Left ventricle myocardium inferior (tissue), 1 donor: ENCODE data around the gene PRKG1. TPM values are rescaled to one million over a fixed set of nuclear protein-coding genes. Genes with fewer than 3 reads are reported as not detected.
A peak's percentile ranks its signal among the peaks of the same experiment; 100 is the strongest.

Source experiments
- DNase-seq: peaks from one replicate; pipeline ENCODE4 v3.0.0-alpha.2; 2020
- H3K27ac ChIP-seq: fragments of 200-600 bp; replicated peaks from 2 replicates; pipeline ENCODE4 v1.8.0; 2021
- H3K27me3 ChIP-seq: fragments of 200-600 bp; 2 replicates; pipeline ENCODE4 v1.8.0; 2021; ENCODE audit warnings: low read depth
- H3K36me3 ChIP-seq: fragments of 200-600 bp; 2 replicates; pipeline ENCODE4 v1.8.0; 2021
- H3K4me1 ChIP-seq: fragments of 200-600 bp; 2 replicates; pipeline ENCODE4 v1.8.0; 2021
- H3K4me3 ChIP-seq: fragments of 200-600 bp; 2 replicates; pipeline ENCODE4 v1.8.0; 2021; ENCODE audit warnings: mild to moderate bottlenecking, moderate library complexity
- H3K9me3 ChIP-seq: fragments of 200-600 bp; replicated peaks from 2 replicates; pipeline ENCODE4 v1.8.0; 2021
- CTCF ChIP-seq: fragments of 200-600 bp; IDR thresholded peaks from 2 replicates; pipeline ENCODE4 v1.8.0; 2021; ENCODE audit warnings: antibody characterized with exemption, mild to moderate bottlenecking, borderline replicate concordance
- intact Hi-C: fragments of 100-400 bp; cut with micrococcal nuclease; formaldehyde crosslinking; loops from one replicate; pipeline ENCODE4 v1.11.0; 2022
- total RNA-seq: library from RNA; stranded (reverse); fragmentation: NEBNext Ultra II Directional; extraction: Animal tissue kit (Norgen Biotek cat#: 25700); gene quantifications from one replicate; pipeline ENCODE4 v1.2.1, GENCODE V29; 2021
- donor health status: DM: no; HTN: yes; CAD: no; lungs with severe emphysema.

Gene PRKG1
- total RNA-seq, 1 donor from 2014 or later, result 38.9 TPM

DNA sequence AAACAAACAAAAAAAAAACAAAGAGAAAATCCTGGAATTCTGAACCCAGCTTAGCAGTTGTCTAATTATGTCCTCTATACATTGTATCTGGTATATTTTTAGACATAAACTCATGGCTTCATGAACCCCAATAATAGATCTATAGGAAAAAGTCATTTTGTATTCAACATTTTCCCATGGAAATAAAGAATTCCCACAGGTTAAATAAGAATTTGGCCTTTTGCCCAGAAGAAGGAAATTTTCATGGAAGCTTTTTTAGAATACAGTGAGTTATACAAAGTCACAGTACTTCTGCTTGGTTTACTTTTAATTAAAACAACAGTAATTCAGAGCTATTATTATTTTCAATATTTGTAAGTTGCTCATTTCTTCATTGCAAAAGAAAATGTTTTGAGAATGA is 2.1 kb upstream of the PRKG1 start:
- H3K27me3 ChIP-seq, result peaks cover 18% of the 10 kb centered on the region
- H3K36me3 ChIP-seq, result no peaks in the 10 kb centered on the region
- H3K27ac ChIP-seq, result peak overlapping the region; percentile 92
- no peak for DNase-seq
- H3K4me1 ChIP-seq, result peaks cover 55% of the 10 kb centered on the region
- TF ChIP-seq CTCF, result no peak
- intact Hi-C loops, result no loop called here
- no peak overlapping the region for H3K4me3 ChIP-seq
- H3K9me3 ChIP-seq, result no peaks in the 10 kb centered on the region

GRCh38 chr10:51072921-51073434 is 1.3 kb upstream of the PRKG1 start:
- intact Hi-C loops, result no loop called here
- Histone ChIP-seq H3K9me3 (no peaks in the 10 kb centered on the region), H3K27me3 (peaks cover 18% of the 10 kb centered on the region), H3K36me3 (no peaks in the 10 kb centered on the region), H3K4me3 (peak overlapping the region; percentile 75), H3K4me1 (peaks cover 56% of the 10 kb centered on the region), H3K27ac (peak overlapping the region; percentile 92)
- no peak for TF ChIP-seq CTCF
- no peak for DNase-seq

DNA sequence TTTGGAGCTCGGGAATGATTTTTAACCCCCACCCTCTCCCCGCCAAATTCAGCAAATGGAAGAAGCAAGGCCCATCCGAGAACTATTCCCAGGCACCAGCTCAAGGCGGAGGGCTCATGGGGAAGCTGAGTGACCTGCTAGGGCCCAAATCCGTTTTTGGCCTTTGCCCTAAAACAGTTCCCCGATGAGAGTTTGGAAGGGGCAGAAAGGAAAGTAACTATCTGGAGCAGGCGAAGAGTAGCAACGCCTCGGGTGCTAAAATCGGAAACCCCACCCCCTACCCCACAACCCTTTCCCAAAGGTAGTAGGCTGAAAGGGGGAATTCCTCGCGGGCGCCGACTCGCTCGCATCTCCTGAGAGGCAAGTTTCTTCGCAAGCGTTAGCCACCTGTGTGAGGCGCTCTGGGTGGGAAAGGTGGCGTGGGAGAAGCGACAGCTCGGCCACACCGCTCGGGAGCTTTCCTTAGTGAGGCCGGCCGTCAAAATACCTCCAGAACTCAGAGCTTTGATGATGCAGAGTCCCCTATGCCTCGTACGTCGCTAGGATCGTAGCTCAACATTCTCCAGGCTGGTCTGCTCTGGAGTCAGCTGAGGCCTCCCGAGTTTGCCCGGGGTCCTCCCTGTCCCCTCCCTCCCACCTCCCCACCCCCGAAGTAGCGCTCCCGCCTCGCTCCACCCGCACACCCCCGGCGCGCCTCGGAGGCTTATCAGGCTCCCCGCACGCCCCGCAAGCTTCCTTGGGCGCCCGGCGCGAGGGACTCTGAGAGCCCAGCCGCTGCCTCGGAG is 642 bp upstream of the PRKG1 start:
- DNase-seq, result peak; percentile 38
- no peaks in the 10 kb centered on the region for H3K9me3 ChIP-seq
- intact Hi-C loops, result no loop called here

DNA sequence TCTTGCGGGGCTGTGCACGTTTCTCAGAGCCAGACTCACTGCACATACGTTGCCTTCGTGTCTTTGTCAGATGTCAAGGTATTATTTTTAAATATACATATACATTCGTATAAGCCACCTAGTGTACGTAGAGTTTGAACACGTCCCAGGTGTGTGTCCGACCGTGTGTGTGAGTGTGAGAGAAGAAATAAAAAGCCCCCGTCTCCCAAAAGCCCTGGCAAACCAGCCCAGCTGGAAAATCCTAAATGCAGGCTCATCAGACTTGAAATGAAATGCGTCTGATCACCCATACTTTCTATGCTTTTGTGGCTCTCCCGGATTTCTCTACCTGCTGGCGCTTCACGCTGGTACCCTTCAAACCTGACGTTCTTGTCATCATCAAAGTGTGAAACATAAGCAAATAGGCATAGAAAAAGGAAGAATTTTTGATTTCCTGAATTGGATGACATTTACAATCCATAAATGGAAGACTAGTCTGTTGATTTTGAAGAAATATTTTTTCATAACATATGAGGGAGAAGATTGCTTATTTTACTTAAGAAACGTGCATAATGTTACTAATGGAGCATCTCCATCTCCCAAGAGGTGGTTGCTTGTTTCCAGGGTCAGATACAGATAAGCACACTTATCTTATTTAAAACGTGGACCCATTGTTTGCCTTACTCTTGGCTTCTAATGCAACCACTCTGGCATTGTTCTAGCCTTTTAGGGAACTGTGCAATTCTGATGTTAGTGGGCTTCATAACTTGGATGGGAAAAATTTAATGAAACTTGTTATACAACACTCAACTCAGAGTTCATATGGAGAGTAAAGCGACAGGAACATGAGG is 971 bp downstream of the PRKG1 start:
- Histone ChIP-seq H3K27ac (peak overlapping the region; percentile 92), H3K9me3 (no peaks in the 10 kb centered on the region), H3K4me3 (peak overlapping the region; percentile 75), H3K36me3 (no peaks in the 10 kb centered on the region), H3K27me3 (peaks cover 18% of the 10 kb centered on the region), H3K4me1 (peaks cover 74% of the 10 kb centered on the region)
- no peak for DNase-seq
- no peak for TF ChIP-seq CTCF
- intact Hi-C loops, result no loop called here

More for the DNA sequence above, 642 bp upstream of the PRKG1 start:
- Histone ChIP-seq H3K27ac (peak overlapping the region; percentile 92), H3K4me3 (peak overlapping the region; percentile 75), H3K36me3 (no peaks in the 10 kb centered on the region), H3K4me1 (peaks cover 58% of the 10 kb centered on the region), H3K27me3 (peaks cover 18% of the 10 kb centered on the region)
- TF ChIP-seq CTCF, result no peak

DNA sequence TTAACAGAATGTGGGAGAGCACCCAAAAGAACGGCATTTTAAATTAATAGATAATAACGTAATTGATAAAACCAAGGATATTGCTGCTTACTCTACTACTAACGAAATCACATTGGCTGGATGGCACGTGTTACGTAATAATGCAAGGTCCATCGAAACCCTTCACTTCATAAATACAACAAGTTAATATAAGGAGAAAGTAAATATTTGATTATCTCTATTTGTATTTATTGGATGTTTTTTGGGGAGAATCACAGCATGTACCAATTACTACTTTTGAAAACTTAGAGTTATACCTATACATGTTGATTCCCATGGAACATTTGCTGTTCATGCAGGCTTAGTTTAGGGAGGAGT is 1.6 kb downstream of the PRKG1 start:
- H3K4me3 ChIP-seq, result peak overlapping the region; percentile 75
- TF ChIP-seq CTCF, result no peak
- H3K27ac ChIP-seq, result peak overlapping the region; percentile 92
- H3K9me3 ChIP-seq, result no peaks in the 10 kb centered on the region
- H3K4me1 ChIP-seq, result peaks cover 78% of the 10 kb centered on the region
- peaks cover 18% of the 10 kb centered on the region for H3K27me3 ChIP-seq
- intact Hi-C loops, result no loop called here
- no peaks in the 10 kb centered on the region for H3K36me3 ChIP-seq
- DNase-seq, result no peak
